HL-60 (cell line): ENCODE data around the gene NOP10.
"Not testable (repeated sequence)": the region's sequence is repeated elsewhere in the genome, so short reads cannot be mapped to it uniquely, and the experiment has no call there.

ENCODE experiments used
- DNase-seq, 2 experiments: peaks; one replicate each; pipeline ENCODE4 v3.0.0-alpha.2; 2010 to 2020; ENCODE audit warnings: low read depth in 1 of 2, low spot score in 1 of 2
- H3K27ac ChIP-seq: fragments of 250-450 bp; sonication (Bioruptor Pico); replicated peaks from 2 replicates; pipeline ENCODE4 v1.5.1; 2020; ENCODE audit warnings: mild to moderate bottlenecking, moderate library complexity
- H3K27me3 ChIP-seq: fragments of 250-450 bp; sonication (Bioruptor Pico); 2 replicates; pipeline ENCODE4 v1.5.1; 2021; ENCODE audit warnings: mild to moderate bottlenecking, moderate library complexity; ENCODE audit not compliant: insufficient read depth, poor library complexity, severe bottlenecking
- H3K4me3 ChIP-seq: replicated peaks from 2 replicates; pipeline ENCODE4 v1.5.1; 2011; ENCODE audit warnings: mild to moderate bottlenecking, control low read depth, low read length; ENCODE audit not compliant: insufficient read depth
- CTCF ChIP-seq: IDR thresholded peaks from one replicate; pipeline ENCODE4 v1.5.1; 2011; ENCODE audit warnings: low read length, control low read depth, inconsistent platforms; ENCODE audit not compliant: insufficient read depth
- GABPA ChIP-seq: IDR thresholded peaks from 2 replicates; pipeline ENCODE4 v1.6.1; 2012; ENCODE audit warnings: low read depth
- POLR2AphosphoS5 ChIP-seq: IDR thresholded peaks from 2 replicates; pipeline ENCODE4 v1.6.1; 2012; ENCODE audit warnings: low read depth
- REST ChIP-seq: IDR thresholded peaks from 2 replicates; pipeline ENCODE4 v1.6.1; 2012; ENCODE audit warnings: low read depth; ENCODE audit not compliant: insufficient replicate concordance
- SPI1 ChIP-seq: IDR thresholded peaks from 2 replicates; pipeline ENCODE4 v1.6.1; 2012; ENCODE audit warnings: low read depth, mild to moderate bottlenecking, borderline replicate concordance
- long read RNA-seq: library from polyadenylated mRNA; unstranded; transcript quantifications from one replicate; pipeline ENCODE4 v2.0.0, GENCODE V29; 2020

The NOP10 gene
- long read RNA-seq, transcript NOP10-201 (2 exons, 554 nt) = major isoform, 14 of 14 reads
- long read RNA-seq, partial matches to known transcripts = 0 of 14 reads
- long read RNA-seq, other reads (novel, unspliced or antisense) = 0 of 14 reads

GRCh38 chr15:34342737-34343575, at the start of gene NOP10, which contains the start of gene NUTM1:
TSS of gene NOP10 (minus strand) at chr15:34343136. CDS start at chr15:34343073, 63 bp downstream.
TSS of gene NUTM1 (plus strand) at chr15:34343315. CDS start at chr15:34343697, 382 bp downstream.
- Histone ChIP-seq H3K27ac (peak within 1 kb of the TSS; percentile 85), H3K27me3 (no peaks in the 10 kb centered on the region), H3K4me3 (peak within 1 kb of the TSS; percentile 88)
- TF ChIP-seq REST (no peak), POLR2AphosphoS5 (peak; percentile 83), SPI1 (peak; percentile 37; the same call in 1 of the 2 replicates), CTCF (peak; percentile 88), GABPA (peak; percentile 87)
- peak; percentile 90 to 95 for DNase-seq

GRCh38 chr15:34389594-34390086, 46.7 kb upstream of the NOP10 start:
- not testable (repeated sequence) for H3K4me3 ChIP-seq, H3K27me3 ChIP-seq, DNase-seq, H3K27ac ChIP-seq

- H3K27me3 ChIP-seq, DNase-seq, H3K4me3 ChIP-seq, H3K27ac ChIP-seq: not testable (repeated sequence)
Measured at GRCh38 chr15:34381829-34382521, 39.0 kb upstream of the NOP10 start.

GRCh38 chr15:34380491-34380890, 37.6 kb upstream of the NOP10 start:
- H3K27me3 ChIP-seq, H3K4me3 ChIP-seq, H3K27ac ChIP-seq, DNase-seq: not testable (repeated sequence)

- no peak for DNase-seq
- Histone ChIP-seq H3K4me3 (no peak overlapping the region), H3K27ac (no peak overlapping the region), H3K27me3 (no peaks in the 10 kb centered on the region)
- TF ChIP-seq GABPA = no peak
- no peak for TF ChIP-seq SPI1
- no peak for TF ChIP-seq CTCF
- no peak for TF ChIP-seq POLR2AphosphoS5
- no peak for TF ChIP-seq REST
Measured at GRCh38 chr15:34376856-34377255, 33.9 kb upstream of the NOP10 start.

- H3K4me3 ChIP-seq, H3K27me3 ChIP-seq, DNase-seq, H3K27ac ChIP-seq: not testable (repeated sequence)
Measured at GRCh38 chr15:34375541-34375940, 32.6 kb upstream of the NOP10 start.
